GM12892 (cell line): ENCODE results near the gene PRX.
"Not testable (repeated sequence)": the region's sequence is repeated elsewhere in the genome, so short reads cannot be mapped to it uniquely, and the experiment has no call there.

ENCODE experiments used
- DNase-seq: peaks from one replicate; pipeline ENCODE4 v3.0.0; 2011; ENCODE audit not compliant: insufficient read length
- FAIRE-seq: peaks from 2 replicates; lab custom pipeline; 2011; peaks lifted over from hg19 to GRCh38; lab: Jason Lieb, UNC
- POLR2A ChIP-seq: IDR thresholded peaks from 2 replicates; pipeline ENCODE4 v1.6.1; 2011; ENCODE audit warnings: low read depth, low read length, control low read depth
- POLR2AphosphoS5 ChIP-seq: IDR thresholded peaks from 2 replicates; pipeline ENCODE4 v1.6.1; 2011; ENCODE audit warnings: low read depth, low read length, control low read depth
- TAF1 ChIP-seq: IDR thresholded peaks from 2 replicates; pipeline ENCODE4 v1.6.1; 2011; ENCODE audit warnings: low read depth, mild to moderate bottlenecking, control low read depth, low read length, borderline replicate concordance

Gene PRX

DNA sequence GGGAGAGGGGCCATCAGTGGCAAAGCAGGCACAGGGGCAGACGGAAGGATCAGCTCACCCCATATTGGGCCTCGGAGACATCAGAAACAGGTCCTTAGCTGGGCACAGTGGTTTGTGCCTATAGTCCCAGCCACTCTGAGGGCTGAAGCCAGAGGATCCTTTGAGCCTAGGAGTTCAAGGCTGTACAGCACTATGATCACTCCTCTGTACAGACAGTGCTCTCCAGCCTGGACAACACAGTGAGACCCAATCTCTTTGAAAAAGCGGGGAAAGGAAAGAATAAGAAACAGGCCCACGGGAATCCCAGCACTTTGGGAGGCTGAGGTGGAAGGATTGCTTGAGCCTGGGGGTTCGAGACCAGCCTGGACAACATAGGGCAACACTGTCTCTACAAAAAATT, 6.6 kb upstream of the PRX start:
- DNase-seq: no peak
- TF ChIP-seq POLR2A (no peak), POLR2AphosphoS5 (no peak)
- FAIRE-seq: no peak

DNA sequence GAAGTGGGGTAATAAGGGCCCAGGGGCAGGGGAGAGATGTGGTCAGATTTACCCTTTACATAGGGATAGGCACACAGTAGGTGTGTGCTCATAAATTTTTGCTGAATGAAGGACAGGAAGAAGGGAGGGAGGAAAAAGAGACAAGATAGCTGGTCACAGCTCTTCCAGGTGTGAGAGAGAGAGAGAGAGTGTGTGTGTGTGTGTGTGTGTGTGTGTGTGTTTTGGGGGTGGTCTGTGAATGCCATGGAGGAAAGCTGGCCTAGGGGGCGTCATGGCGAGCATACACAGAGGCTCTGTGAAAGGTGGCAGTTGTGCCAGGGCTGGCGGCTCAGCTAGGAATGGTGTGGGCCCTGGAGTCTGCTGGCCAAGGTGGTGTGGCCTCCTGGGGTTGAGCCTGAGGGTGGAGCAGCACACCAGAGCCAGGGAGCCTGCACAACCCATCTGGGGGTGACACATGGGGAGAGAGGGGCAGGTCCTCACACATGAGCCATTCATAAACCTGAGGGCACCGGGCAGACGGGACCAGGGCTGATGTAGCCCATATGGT, 6.0 kb upstream of the PRX start:
- no peak for DNase-seq
- TF ChIP-seq POLR2AphosphoS5: no peak
- TF ChIP-seq TAF1: no peak
- no peak for TF ChIP-seq POLR2A

DNA sequence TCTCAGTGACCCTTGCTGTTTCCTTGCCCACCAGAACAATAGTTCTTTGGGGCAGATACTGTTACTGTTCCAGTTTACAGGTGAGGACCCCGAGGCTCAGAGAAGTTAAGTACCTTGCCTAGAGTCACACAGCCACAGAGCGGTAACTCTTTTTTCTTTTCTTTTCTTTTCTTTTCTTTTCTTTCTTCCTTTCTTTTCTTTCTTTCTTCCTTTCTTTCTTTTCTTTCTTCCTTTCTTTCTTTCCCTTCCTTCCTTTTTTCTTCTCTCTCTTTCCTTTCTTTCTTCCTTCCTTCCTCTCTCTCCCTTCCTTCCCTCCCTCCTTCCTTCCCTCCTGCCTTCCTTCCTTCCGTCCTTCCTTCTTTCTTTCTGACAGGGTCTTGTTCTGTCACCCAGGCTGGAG, 4.9 kb upstream of the PRX start:
- DNase-seq (no peak), FAIRE-seq (no peak)
- TF ChIP-seq POLR2A (no peak), TAF1 (no peak), POLR2AphosphoS5 (no peak)

More for the DNA sequence above, 6.0 kb upstream of the PRX start:
- FAIRE-seq: no peak

DNA sequence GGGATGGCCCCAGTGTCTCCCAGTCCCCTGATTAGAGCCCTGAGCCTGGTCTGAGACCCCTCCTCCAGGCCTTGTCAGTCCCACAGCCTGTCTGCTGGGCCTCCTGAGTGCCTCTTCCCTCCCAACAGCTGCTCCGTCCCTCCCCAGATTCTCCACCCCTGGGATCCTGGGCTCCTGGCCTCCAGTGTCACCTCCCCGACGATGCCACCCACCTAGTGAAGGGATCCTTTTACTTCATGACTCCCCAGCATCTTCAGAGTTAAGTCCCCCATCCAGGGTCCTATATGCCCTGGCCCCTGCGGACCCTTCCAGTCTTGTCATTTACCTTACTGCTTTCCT, 4.4 kb upstream of the PRX start:
- DNase-seq (no peak), FAIRE-seq (no peak)
- TF ChIP-seq POLR2AphosphoS5: no peak
- TF ChIP-seq TAF1: no peak
- TF ChIP-seq POLR2A: no peak

DNA sequence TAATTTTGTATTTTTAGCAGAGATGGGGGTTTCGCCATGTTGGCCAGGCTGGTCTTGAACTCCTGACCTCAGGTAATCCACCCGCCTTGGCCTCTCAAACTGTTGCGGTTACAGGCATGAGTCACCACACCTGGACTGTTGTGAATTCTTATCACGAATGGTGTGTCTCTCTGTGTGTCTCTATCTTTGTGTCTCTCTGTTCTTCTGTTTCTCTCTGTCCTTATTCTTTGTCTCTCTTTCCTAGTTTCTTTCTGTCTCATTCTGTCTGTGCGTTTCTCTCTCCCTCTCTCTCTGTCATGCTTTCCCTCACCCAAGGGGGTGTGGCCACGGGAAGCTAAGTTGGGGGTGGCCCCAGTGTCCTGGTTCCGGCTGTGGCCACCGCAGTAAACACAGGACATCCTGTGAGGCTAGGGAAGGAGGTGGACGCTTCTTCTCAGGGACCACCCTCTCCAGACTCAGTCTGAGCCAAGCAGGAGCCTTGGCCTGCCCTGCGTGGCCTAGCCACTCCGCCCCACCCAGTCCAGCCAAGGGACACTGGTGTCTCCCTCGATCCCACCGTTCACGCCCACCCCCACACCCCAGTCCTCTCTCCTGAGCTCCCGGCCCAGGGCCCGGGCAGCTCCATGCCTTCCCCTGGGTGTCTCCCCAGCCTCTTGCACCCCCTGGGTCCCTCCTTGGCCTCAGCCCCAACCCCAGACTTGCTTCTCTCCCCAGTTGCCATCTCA, 3.9 kb upstream of the PRX start:
- FAIRE-seq: peak; percentile 86
- TF ChIP-seq POLR2AphosphoS5 (no peak), POLR2A (peak; percentile 41; the same call in 1 of the 2 replicates)
- DNase-seq: no peak

DNA sequence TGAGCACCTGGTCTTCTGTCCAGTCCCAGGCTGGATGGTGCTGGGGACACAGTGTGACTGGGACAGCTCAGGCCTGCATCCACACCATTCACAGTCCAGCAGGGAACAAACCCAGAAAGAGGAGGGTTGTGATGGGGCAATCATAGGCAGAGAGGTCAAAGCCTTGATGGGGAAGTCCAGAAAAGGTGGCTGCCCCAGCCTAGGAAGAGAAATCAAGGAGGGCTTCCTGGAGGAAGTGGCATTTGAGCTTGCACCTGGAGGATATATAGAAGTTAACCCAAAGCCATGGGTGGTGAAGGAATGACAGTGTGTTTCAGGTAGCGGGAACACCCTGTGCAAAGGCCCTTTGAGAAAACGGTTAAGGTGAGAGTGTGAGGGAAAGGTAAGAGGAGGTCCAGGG, 2.6 kb upstream of the PRX start:
- DNase-seq: no peak
- TF ChIP-seq POLR2AphosphoS5: no peak
- TF ChIP-seq TAF1: no peak
- no peak for TF ChIP-seq POLR2A
- FAIRE-seq: peak; percentile 24

DNA sequence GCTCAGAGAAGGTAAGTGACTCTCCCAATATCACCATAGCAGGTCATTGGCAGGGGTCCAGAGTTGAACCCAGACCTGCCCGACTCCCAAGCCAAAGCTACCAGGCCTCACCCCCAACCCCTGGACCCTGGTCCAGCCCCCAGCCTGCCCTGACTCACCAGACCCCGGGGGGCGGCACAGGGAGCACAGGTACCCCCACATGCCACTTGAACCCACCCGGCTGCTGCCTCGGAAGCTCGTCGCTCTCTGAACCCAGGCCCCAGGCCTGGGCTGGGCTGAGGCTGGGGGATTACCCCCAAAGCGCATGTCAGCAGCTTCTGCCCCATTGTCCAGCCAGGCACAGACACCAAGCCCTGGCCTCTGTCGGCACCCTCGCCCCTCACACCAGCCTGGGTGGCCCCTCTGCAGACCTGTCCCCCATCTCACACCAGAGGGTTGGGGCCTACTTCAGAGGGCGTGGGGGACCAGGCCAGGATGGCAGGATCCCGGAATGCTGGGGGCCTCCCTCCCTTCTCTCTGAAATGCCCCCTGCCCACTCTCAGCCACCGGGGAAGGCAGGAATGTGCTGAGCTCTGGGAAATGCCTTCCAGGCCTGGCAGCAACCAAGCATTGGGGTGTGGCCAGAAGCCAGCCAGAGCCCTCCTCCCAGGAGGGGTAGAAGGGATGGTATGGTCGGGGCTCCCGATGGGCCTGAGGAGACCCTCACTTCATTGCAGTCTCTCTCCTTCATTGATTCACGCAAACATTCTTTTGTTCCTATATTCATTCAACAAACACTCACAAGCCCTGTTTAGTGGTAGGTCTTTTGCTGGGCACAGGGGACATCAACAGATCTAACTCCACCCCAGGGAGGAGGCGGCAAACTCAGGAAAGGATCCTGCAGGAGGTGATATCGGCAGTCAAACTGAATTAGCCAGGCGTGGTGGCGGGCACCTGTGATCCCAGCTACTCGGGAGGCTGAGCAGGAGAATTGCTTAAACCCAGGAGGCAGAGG, 1.7 kb upstream of the PRX start:
- TF ChIP-seq TAF1 (no peak), POLR2A (no peak), POLR2AphosphoS5 (no peak)
- FAIRE-seq: no peak
- DNase-seq: no peak

DNA sequence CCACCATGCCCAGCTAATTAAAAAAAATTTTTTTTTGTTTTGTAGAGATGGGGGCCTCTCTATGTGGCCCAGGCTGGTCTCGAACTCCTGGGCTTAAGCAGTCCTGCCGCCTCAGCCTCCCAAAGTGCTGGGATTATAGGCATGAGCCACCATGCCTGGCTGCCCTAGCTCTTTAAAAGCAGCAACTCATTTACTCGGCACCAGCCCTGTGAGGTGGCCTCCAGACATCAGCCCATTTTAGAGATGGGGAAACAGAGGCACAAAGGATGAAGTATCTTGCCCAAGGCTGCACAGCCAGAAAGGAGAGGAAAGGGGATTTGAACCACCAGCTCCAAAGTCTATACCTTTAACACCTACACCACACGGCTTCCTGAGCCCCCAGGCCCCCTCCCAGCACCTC, 312 bp downstream of the PRX start:
- TF ChIP-seq POLR2A: no peak
- no peak for FAIRE-seq
- DNase-seq: no peak

DNA sequence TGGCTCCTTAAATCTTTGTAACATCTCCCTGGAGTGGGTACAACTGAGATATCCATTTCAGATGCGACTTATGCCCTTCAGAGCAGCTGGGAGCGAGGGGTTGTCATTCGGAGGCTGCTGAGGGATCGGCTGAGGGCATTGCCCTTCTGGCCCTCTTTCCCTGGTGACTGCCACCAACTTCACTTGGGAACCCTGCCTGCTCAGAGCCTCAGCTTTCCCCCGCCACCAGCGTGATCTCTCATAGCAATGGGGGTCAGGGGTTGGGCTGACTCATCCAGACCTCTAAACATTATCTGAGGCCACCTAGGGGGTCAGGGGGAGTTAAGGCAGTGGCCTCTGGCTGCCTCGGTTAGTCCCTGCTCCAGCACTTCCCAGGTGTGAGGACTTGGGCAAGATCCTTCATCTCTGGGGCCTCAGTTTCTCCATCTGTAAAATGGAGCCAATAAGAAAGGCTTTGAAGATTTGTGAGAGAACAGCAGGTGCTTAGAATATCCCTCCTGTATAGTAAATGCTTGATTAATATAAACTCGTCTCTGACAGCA, 1.1 kb downstream of the PRX start:
- no peak for TF ChIP-seq POLR2AphosphoS5
- no peak for TF ChIP-seq TAF1
- TF ChIP-seq POLR2A: no peak
- peak; percentile 9 for FAIRE-seq
- no peak for DNase-seq

DNA sequence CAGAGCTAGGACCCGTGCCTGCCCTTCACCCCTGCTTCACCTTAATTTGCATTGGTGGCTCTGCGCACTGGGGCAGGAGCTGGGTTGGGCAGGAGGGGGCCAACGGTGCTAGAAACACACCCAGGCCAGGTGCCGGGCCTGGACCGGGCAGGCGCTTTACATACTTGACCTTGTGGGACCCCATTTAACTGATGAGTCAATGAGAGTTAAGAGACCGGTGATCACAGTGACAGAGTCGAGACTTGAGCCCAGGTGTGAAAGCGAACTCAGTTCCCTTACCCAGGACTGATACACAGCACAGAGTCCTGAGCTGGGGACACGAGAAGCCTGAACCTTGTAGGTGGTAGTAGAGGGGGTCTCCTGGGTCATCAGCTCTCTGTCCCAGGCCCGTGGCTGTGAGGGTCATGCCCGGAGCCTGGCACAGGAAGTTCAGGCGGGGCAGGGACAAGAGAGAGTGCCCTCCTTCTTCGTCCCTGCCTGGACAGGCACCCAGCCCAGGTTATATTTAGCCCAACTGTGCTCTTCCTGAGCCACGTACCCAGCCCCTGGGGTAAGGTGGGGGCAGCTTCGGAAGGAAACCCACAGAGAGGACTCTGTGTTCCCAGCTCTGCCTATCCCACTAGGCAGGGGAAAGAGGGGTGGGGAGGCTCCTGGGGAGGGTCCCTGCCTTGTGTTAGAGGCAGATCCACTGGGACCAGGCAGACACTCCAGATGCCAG, 1.9 kb downstream of the PRX start:
- FAIRE-seq (peak; percentile 72), DNase-seq (no peak)
- TF ChIP-seq TAF1: no peak
- TF ChIP-seq POLR2AphosphoS5: no peak; the same call in 1 of the 2 replicates
- no peak for TF ChIP-seq POLR2A

DNA sequence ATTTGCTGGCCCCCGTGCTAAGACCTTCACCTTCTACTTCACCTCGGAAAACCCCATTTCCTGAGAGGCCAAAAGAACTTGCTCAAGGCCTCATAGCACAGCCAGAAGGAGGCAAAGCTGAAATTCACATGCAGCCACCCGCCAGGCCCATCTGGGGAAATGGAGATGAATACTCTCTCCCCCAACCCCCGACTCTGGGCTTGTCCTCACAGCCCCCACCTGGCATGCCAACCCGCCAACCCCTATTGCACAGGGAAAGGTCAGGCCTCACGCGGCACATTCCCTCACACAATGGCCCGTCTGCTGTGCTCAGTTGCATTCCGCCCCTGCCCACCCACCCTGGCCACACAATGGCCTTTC, 3.2 kb downstream of the PRX start:
- TF ChIP-seq POLR2A (no peak), TAF1 (no peak), POLR2AphosphoS5 (no peak)
- no peak for DNase-seq
- FAIRE-seq: peak; percentile 80

DNA sequence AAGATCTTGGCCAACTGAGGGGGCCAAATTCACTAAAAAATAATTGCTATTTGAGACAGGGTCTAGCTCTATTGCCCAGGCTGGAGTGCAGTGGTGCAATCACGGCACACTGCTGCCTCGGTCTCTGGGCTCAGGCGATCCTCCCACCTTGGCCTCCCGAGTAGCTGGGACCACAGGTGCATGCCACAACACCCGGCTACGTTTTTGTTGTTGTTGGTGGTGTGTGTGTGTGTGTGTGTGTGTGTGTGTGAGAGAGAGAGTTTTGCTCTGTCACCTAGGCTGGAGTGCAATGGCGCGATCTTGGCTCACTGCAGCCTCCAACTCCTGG, 4.6 kb downstream of the PRX start:
- DNase-seq, FAIRE-seq: not testable (repeated sequence)
